A204.1 (cell line): ENCODE results near the gene C19orf12.

Source experiments
- FAIRE-seq: peaks from 2 replicates; lab custom pipeline; 2012; peaks lifted over from hg19 to GRCh38; lab: Jason Lieb, UNC

C19orf12 gene

GRCh38 chr19:29714953-29715700, at the start of gene C19orf12:
Gene C19orf12 (minus strand): TSS chr19:29715261. CDS start chr19:29708413, 6,848 bp downstream.
- no peak for FAIRE-seq

- no peak for FAIRE-seq
Measured at GRCh38 chr19:29764361-29764760, 49.3 kb upstream of the C19orf12 start.

- FAIRE-seq, result no peak
Measured at GRCh38 chr19:29763196-29763595, 48.1 kb upstream of the C19orf12 start.

GRCh38 chr19:29761575-29762232, 46.6 kb upstream of the C19orf12 start:
- FAIRE-seq, result no peak

GRCh38 chr19:29760752-29761502, 45.9 kb upstream of the C19orf12 start:
- no peak for FAIRE-seq

- FAIRE-seq, result no peak
Measured at GRCh38 chr19:29759359-29759758, 44.3 kb upstream of the C19orf12 start.

GRCh38 chr19:29758863-29759262, 43.8 kb upstream of the C19orf12 start:
- no peak for FAIRE-seq

GRCh38 chr19:29757551-29757950, 42.5 kb upstream of the C19orf12 start:
- no peak for FAIRE-seq

GRCh38 chr19:29753934-29754305, 38.9 kb upstream of the C19orf12 start:
- no peak for FAIRE-seq

- FAIRE-seq, result no peak
Measured at GRCh38 chr19:29753190-29753933, 38.3 kb upstream of the C19orf12 start.

- no peak for FAIRE-seq
Measured at GRCh38 chr19:29752450-29753025, 37.5 kb upstream of the C19orf12 start.

- no peak for FAIRE-seq
Measured at GRCh38 chr19:29751932-29752331, 36.9 kb upstream of the C19orf12 start.

GRCh38 chr19:29750001-29750400, 34.9 kb upstream of the C19orf12 start:
- FAIRE-seq, result no peak

- FAIRE-seq, result no peak
Measured at GRCh38 chr19:29748996-29749849, 34.2 kb upstream of the C19orf12 start.

GRCh38 chr19:29745253-29745652, 30.2 kb upstream of the C19orf12 start:
- no peak for FAIRE-seq

- FAIRE-seq, result no peak
Measured at GRCh38 chr19:29743681-29744080, 28.6 kb upstream of the C19orf12 start.

- FAIRE-seq, result no peak
Measured at GRCh38 chr19:29741776-29742175, 26.7 kb upstream of the C19orf12 start.

GRCh38 chr19:29741226-29741625, 26.2 kb upstream of the C19orf12 start:
- FAIRE-seq, result no peak

GRCh38 chr19:29737461-29738000, 22.5 kb upstream of the C19orf12 start:
- no peak for FAIRE-seq

- no peak for FAIRE-seq
Measured at GRCh38 chr19:29735829-29736228, 20.8 kb upstream of the C19orf12 start.

- FAIRE-seq, result no peak
Measured at GRCh38 chr19:29731331-29731850, 16.3 kb upstream of the C19orf12 start.
